Muscle layer of colon (tissue), 2 donors: ENCODE data around the gene KRT86.
"Not testable (repeated sequence)": the region's sequence is repeated elsewhere in the genome, so short reads cannot be mapped to it uniquely, and the experiment has no call there.

Experiments used
- H3K27ac ChIP-seq: one replicate; pipeline ENCODE4 v1.7.0; 2013; ENCODE audit warnings: low read depth, mild to moderate bottlenecking, low read length, moderate library complexity
- H3K27me3 ChIP-seq, 2 donors: one replicate each; pipeline ENCODE4 v1.7.0; 2013; ENCODE audit warnings: low read length in 2 of 2, mild to moderate bottlenecking in 2 of 2; ENCODE audit not compliant: insufficient read depth in 2 of 2, control insufficient read depth in 1 of 2
- H3K36me3 ChIP-seq: one replicate; pipeline ENCODE4 v1.7.0; 2013; ENCODE audit warnings: mild to moderate bottlenecking, low read length; ENCODE audit not compliant: insufficient read depth
- H3K4me1 ChIP-seq: one replicate; pipeline ENCODE4 v1.7.0; 2013; ENCODE audit warnings: mild to moderate bottlenecking, low read length; ENCODE audit not compliant: insufficient read depth
- H3K4me3 ChIP-seq, 2 donors: one replicate each; pipeline ENCODE4 v1.7.0; 2013; ENCODE audit warnings: low read length in 2 of 2, low read depth in 1 of 2, mild to moderate bottlenecking in 1 of 2, moderate library complexity in 1 of 2
- H3K9ac ChIP-seq: one replicate; pipeline ENCODE4 v1.7.0; 2013; ENCODE audit warnings: low read length
- H3K9me3 ChIP-seq: one replicate; pipeline ENCODE4 v1.7.0; 2013; ENCODE audit warnings: mild to moderate bottlenecking, low read length
- donor health status: abdominal sarcoma.
- donor health status: Adenocarcinoma of cecum.

The KRT86 gene

DNA sequence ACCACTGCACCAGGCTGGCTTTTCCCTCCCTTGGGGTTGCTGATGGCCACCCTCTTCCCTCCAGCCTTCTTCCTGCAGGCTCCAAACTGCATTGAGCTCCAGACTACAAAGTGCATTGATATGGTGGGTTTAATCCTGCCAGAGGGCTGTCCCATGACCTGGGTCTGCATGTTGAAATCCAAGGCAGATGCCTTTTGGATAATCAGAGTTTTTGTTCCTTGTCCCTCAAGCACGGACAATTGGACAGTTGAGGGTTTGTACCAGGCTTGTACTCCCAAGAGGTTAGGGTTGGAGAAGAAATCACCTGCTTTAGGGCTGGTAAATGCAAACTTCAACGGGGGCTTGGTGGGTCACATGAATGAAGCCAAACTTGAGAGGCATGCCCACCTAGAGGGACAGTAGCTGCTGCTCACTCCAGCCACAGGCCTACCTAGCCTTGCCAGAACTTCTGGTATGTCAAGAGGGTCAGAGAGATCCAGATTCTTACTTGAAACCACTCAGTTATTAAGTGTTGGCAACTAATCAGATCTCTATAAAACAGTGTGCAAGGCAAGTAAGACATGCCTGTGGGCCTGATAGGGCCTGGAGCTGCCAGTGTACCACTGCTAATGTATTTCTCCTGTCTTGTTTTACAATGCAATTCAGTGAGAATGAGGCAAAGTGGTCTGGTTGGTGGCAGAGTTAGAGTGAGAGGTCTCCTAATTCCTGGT, 68.5 kb downstream of the KRT86 start:
- H3K9me3 ChIP-seq: peaks cover 7% of the 10 kb centered on the region
- no peak overlapping the region for H3K27ac ChIP-seq
- H3K4me3 ChIP-seq: no peak overlapping the region
- H3K27me3 ChIP-seq: no peaks in the 10 kb centered on the region
- no peaks in the 10 kb centered on the region for H3K36me3 ChIP-seq
- no peaks in the 10 kb centered on the region for H3K4me1 ChIP-seq
- H3K9ac ChIP-seq: no peak overlapping the region

DNA sequence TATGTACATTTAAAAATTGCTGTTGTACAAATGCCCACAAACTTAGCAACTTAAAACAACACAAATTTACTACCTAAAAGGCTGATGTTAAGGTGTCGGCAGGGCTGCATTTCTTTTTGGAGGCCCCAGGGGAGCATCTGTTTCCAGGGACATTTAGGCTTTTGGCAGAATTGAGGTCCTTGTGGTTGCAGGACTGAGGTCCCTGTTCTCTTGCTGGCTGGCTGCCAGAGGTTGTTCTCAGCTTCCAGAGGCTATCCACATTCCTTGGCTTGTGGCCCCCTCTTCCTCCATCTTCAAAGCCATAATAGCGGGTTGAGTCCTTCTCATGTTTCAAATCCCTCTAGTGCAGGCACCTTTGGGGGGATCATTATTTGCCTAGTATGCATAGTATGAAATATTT, 69.1 kb downstream of the KRT86 start:
- Histone ChIP-seq H3K36me3 (no peaks in the 10 kb centered on the region), H3K27ac (no peak overlapping the region), H3K9me3 (peaks cover 7% of the 10 kb centered on the region), H3K27me3 (no peaks in the 10 kb centered on the region), H3K9ac (no peak overlapping the region), H3K4me1 (no peaks in the 10 kb centered on the region), H3K4me3 (no peak overlapping the region)

DNA sequence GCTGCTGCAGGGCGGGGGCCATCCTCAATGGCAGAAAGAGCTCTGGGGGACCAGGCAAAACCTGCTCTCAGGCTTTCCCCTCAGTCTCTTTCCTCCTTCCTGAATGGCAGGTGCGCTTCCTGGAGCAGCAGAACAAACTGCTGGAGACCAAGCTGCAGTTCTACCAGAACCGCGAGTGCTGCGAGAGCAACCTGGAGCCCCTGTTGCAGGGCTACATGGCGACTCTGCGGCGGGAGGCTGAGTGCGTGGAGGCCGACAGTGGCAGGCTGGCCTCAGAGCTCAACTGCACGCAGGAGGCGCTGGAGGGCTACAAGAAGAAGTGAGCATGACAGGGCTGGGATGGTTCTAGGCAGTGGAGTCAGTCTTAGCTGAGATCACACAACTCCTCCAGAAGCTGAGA, 69.7 kb downstream of the KRT86 start:
- no peak overlapping the region for H3K27ac ChIP-seq
- no peaks in the 10 kb centered on the region for H3K27me3 ChIP-seq
- no peaks in the 10 kb centered on the region for H3K36me3 ChIP-seq
- no peaks in the 10 kb centered on the region for H3K4me1 ChIP-seq
- peaks cover 7% of the 10 kb centered on the region for H3K9me3 ChIP-seq
- H3K9ac ChIP-seq: no peak overlapping the region
- H3K4me3 ChIP-seq: no peak overlapping the region

DNA sequence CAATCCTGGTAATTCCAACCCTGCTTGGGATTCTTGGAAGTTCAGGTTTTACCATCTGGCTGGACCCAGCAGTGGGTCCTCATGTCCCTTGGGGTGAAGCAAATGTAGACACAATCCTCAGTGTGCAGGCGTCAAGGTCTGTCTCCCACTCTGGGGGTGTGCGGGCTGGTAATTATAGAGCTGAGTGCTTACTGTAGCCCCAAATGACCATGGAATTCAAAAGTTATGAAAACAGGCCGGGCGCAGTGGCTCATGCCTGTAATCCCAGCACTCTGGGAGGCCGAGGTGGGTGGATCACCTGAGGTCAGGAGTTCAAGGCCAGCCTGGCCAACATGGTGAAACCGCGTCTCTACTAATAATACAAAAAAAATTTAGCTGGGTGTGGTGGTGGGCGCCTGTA, 70.6 kb downstream of the KRT86 start:
- H3K27ac ChIP-seq, H3K27me3 ChIP-seq, H3K4me1 ChIP-seq, H3K36me3 ChIP-seq, H3K4me3 ChIP-seq, H3K9me3 ChIP-seq, H3K9ac ChIP-seq: not testable (repeated sequence)

DNA sequence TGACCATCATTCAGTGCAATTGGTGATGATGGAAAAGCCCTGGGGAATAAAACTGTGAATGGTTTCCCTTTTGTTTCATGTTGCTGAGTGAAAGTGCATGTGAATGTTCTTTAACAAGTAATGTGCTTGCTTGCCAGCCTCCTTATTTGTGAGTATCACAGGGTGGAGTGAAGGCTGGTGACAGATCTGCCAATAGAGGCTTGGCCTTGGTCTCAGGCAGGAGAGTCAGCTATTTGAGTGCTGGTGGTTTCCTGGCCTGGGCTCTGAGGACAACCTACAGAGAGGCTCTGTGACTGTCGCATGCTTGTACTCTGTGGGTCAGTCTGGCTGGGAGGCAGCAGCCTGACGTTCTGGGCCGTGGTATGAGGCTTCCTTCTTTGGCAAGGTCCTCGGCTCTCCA, 72.1 kb downstream of the KRT86 start:
- Histone ChIP-seq H3K9ac (no peak overlapping the region), H3K27me3 (no peaks in the 10 kb centered on the region), H3K36me3 (no peaks in the 10 kb centered on the region), H3K27ac (no peak overlapping the region), H3K4me1 (no peaks in the 10 kb centered on the region), H3K9me3 (peaks cover 7% of the 10 kb centered on the region), H3K4me3 (no peak overlapping the region)

DNA sequence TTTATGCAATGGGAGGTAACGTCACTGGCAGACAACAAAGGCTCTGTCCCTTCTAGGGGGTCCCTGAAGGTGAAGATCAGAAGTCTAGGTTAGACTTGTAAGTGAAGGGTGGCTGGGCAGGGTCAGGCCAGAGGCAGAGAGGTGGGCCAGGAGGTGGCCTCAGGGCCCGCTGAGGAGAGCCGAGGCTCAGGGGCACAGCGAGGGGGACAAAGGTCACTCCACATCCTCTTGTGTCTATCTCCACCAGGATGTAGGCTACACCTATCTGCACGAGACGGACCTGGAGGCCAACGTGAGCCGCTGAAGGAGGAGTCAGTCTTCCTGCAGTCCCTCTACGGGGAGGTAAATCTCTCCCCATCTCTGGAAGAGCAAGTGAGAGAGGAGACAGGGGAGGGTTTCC, 72.6 kb downstream of the KRT86 start:
- Histone ChIP-seq H3K4me3 (no peak overlapping the region), H3K27me3 (no peaks in the 10 kb centered on the region), H3K9me3 (peaks cover 7% of the 10 kb centered on the region), H3K27ac (no peak overlapping the region), H3K9ac (no peak overlapping the region), H3K36me3 (no peaks in the 10 kb centered on the region), H3K4me1 (no peaks in the 10 kb centered on the region)

DNA sequence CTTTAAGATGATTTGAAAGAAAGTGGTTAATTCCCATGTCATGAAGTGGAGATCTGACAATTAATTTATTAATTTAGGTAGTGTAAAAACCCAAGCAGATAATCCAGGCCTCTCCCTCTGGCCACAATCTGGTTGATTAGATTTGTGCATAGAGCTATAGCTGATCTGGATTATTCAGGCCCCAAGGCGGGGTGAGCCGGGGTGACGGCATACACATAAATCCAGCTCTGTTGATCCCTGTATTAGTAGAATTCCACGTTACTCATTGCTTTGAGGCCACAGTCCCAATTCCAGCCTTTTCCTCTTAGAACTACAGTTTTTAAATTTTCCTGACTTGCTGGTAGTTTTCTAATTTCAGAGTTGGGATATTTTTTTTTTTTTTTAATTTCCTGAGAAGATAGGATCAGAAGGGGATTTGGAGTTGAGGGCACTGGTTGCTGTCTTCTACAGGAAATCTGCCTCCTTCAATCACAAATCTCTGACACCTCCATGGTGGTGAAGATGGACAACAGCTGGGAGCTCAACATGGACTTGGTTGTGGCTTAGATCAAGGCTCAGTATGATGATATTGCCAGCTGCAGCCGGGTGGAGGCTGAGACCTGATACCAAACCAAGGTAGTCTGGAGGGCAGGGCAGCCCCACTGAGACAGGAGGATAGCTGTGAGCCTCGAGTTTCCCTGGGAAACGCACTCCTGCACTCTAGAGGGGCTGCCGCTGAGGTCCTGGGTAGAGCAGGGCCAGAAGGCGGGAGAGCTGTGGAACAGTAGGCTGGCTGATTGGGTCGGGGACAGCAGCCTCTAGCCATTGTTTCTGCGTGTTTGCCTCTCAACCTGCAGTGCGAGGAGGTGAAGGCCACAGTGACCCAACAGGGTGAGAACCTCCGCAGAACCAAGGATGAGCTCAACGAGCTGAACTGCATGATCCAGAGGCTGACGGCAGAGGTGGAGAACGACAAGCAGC, 73.4 kb downstream of the KRT86 start:
- Histone ChIP-seq H3K27me3 (no peaks in the 10 kb centered on the region), H3K4me1 (no peaks in the 10 kb centered on the region), H3K36me3 (no peaks in the 10 kb centered on the region), H3K4me3 (no peak overlapping the region), H3K9me3 (peaks cover 7% of the 10 kb centered on the region), H3K27ac (no peak overlapping the region), H3K9ac (no peak overlapping the region)

DNA sequence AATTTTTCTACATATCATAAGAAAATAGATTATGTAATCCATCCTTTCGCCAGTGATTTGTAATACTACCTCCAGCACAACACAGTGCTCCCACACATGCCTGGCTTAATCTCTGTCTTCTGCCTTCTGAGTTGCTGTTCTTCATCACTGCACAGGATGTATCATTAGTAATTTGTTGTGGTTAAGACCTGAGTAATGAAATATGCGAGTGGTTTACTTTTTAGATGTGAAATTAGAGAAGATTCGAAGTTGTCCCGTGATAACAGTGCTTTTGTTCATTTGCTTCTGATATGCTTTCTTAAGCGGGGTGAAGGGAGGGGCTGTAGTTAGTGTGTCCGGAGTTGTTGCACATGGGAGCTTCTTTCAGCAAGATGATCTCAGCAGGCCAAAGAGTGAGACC, 74.8 kb downstream of the KRT86 start:
- Histone ChIP-seq H3K9me3 (no peaks in the 10 kb centered on the region), H3K27me3 (no peaks in the 10 kb centered on the region), H3K9ac (no peak overlapping the region), H3K36me3 (no peaks in the 10 kb centered on the region), H3K4me1 (no peaks in the 10 kb centered on the region), H3K4me3 (no peak overlapping the region), H3K27ac (no peak overlapping the region)

DNA sequence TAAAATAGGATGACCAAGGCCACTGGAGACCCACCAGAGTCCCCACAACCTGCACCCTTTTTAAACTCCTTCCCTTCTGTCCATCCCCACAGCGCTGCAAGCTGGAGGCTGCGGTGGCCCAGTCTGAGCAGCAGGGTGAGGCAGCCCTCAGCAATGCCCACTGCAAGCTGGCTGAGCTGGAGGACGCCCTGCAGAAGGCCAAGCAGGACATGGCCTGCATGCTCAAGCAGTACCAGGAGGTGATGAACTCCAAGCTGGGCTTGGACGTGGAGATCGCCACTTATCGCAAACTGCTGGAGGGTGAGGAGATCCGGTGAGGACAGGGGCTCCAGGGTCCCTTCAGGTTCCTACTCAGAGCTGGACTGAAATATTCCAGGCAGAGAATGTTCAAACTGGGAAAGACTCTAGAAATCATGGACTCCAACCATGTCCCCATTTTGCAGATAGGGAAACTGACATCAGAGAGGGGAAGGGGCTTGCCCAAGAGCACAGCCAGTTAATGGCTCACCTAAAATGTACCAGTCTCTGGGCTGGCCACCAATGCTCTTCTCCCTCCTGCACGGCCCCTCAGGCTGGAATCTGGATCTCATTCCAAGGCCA, 75.7 kb downstream of the KRT86 start:
- no peak overlapping the region for H3K4me3 ChIP-seq
- H3K9ac ChIP-seq: no peak overlapping the region
- H3K9me3 ChIP-seq: no peaks in the 10 kb centered on the region
- no peaks in the 10 kb centered on the region for H3K4me1 ChIP-seq
- H3K27me3 ChIP-seq: no peaks in the 10 kb centered on the region
- H3K27ac ChIP-seq: no peak overlapping the region
- H3K36me3 ChIP-seq: no peaks in the 10 kb centered on the region

DNA sequence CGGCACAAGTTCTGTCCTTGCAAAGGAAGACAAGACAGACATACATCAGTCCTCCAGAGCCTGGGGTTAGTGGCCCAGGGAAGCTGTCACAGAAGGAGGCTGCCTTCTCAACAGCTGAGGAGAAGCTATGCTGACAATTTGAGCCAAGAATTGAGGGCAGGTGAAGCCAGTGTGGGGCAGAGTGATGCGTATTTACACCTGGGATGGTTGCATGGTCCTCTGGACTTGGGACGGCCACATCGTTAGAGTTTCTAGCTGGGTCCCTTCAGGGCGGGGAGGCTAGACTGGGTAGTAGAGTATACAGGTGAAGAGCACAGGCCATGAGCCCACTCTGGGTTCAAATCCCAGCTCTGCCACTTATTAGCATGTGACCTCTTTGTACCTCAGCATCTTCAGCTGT, 76.3 kb downstream of the KRT86 start:
- no peak overlapping the region for H3K27ac ChIP-seq
- no peaks in the 10 kb centered on the region for H3K36me3 ChIP-seq
- no peaks in the 10 kb centered on the region for H3K9me3 ChIP-seq
- no peak overlapping the region for H3K9ac ChIP-seq
- H3K4me1 ChIP-seq: no peaks in the 10 kb centered on the region
- H3K4me3 ChIP-seq: no peak overlapping the region
- H3K27me3 ChIP-seq: no peaks in the 10 kb centered on the region

DNA sequence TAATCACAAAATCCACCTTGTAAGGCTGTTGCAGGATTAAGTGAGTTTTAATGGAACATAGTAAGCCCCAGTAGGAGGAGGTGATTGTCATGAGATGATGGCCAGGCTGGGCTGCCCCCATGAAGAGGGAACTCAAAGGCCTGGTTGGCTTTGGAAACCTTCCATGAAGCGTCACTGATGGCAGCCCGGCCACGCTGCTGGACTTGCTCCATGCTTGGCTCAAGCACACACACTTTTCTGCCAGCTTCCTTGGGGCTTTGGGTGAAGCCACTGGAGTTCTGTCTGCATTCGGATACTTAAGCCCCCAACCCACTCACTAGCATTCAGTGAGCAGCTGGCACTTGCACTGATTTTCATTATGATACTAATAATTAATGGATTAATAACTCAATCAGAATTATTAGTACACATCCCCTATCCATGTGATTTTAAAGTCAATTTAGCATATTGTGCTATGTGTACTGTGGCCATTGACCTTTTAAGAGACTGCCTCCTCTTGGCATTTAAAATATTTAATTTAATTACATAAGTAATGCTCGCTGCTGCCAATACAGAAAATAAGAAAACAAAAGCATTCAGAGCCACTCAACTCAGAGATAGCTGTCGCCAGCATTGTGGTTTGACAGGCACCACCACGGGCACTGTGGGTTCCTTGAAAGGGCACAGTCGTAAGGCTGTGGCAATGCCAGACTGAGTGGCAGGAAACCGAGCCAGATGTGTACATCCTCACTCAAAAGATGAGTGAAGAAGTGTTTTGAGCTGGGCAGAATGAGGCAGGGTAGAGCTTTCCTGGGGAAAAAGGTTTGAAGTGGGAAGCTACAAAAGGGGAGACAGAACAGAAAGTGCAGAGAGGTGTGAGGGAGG, 77.0 kb downstream of the KRT86 start:
- H3K4me1 ChIP-seq: no peaks in the 10 kb centered on the region
- peaks cover 0 to 4% of the 10 kb centered on the region in 2 donors for H3K27me3 ChIP-seq
- no peaks in the 10 kb centered on the region for H3K9me3 ChIP-seq
- no peak overlapping the region for H3K4me3 ChIP-seq
- H3K36me3 ChIP-seq: no peaks in the 10 kb centered on the region
- H3K27ac ChIP-seq: no peak overlapping the region
- H3K9ac ChIP-seq: no peak overlapping the region
